Natural killer cell treated with Interleukin-12 subunit alpha and Interleukin-12 subunit beta and Interleukin-15 and Interleukin-18, amount 100 ng/mL, for 72 hours (primary cell): ENCODE data around the gene VAMP1. TPM values are rescaled to one million over a fixed set of nuclear protein-coding genes. Genes with fewer than 3 reads are reported as not detected.
"Not testable (repeated sequence)": the region's sequence is repeated elsewhere in the genome, so short reads cannot be mapped to it uniquely, and the experiment has no call there.

Source experiments
- ATAC-seq, 2 donors: fragments of 150-1000 bp; cut with Tn5 transposase in 1 of 2; sonication (Bioruptor Pico), chemical (Tn5 transposase) in 1 of 2; 2 replicates each; pipeline ENCODE4 v1.10.0; 2021
- DNase-seq: peaks from one replicate; pipeline ENCODE4 v3.0.0; 2022; ENCODE audit warnings: low spot score
- H3K27ac Mint-ChIP-seq, 2 donors: 1 replicate in 1 of 2; 2 replicates in 1 of 2; pipeline ENCODE4 v1.8.0; 2022; ENCODE audit warnings: mixed read lengths in 2 of 2, mild to moderate bottlenecking in 1 of 2, moderate library complexity in 1 of 2
- H3K27me3 Mint-ChIP-seq, 2 donors: 1 replicate in 1 of 2; 2 replicates in 1 of 2; pipeline ENCODE4 v1.8.0; 2022; ENCODE audit warnings: mixed read lengths in 2 of 2
- H3K36me3 Mint-ChIP-seq: one replicate; pipeline ENCODE4 v1.8.0; 2022; ENCODE audit warnings: mixed read lengths
- H3K4me1 Mint-ChIP-seq, 2 donors: 1 replicate in 1 of 2; 2 replicates in 1 of 2; pipeline ENCODE4 v1.8.0; 2022; ENCODE audit warnings: low read depth in 2 of 2, mixed read lengths in 2 of 2, mild to moderate bottlenecking in 1 of 2
- H3K4me3 Mint-ChIP-seq: one replicate; pipeline ENCODE4 v1.8.0; 2022; ENCODE audit warnings: mixed read lengths
- H3K9me3 Mint-ChIP-seq: 2 replicates; pipeline ENCODE4 v1.8.0; 2022; ENCODE audit warnings: mixed read lengths
- total RNA-seq, 2 donors: library from RNA; stranded (reverse); gene quantifications; one replicate each; pipeline ENCODE4 v1.2.3, GENCODE V29; 2022

Gene VAMP1
- total RNA-seq, 2 donors from 2014 or later = 24.1 to 36.8 TPM

DNA sequence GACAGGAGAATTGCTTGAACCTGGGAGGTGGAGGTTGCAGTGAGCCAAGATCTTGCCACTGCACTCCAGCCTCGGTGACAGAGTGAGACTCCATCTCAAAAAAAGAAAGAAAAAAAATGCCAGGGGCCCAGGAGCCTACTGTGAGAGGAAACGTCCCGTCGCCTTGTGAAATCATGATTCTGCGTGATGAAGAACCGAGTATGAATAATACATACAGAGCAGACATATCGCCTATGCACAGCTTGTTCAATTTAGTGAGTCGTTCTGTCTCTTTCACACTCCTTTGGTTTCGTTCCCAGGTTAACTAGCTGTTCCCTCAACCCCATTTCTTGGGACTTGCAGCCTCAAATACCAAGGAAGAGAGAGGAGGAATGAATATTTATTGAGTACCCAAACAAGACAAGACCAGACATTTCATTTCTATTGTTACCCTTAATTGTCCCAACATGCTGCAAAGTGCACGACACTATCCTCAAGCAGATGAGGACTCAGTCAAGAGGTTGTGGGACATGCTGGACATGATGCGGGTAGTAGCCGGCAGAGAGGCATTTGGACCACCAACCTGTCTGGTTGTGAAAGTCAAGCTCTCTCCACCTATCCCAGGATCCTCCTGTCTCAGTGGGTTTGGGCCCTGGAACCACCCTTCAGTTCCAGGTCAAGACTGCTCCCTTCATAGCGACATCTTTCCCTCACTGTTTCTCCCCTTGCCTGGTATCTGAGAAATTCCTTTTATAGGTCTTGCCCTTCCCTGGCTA, 34.3 kb downstream of the VAMP1 start:
- Mint-ChIP-seq H3K4me1 (peaks cover 0 to 6% of the 10 kb centered on the region in 2 donors), H3K36me3 (no peaks in the 10 kb centered on the region), H3K27ac (peak overlapping the region in 1 of 2 donors; percentile 22), H3K4me3 (no peak overlapping the region), H3K27me3 (peaks cover 0 to 2% of the 10 kb centered on the region in 2 donors), H3K9me3 (no peaks in the 10 kb centered on the region)
- DNase-seq (no peak), ATAC-seq (no peak)

DNA sequence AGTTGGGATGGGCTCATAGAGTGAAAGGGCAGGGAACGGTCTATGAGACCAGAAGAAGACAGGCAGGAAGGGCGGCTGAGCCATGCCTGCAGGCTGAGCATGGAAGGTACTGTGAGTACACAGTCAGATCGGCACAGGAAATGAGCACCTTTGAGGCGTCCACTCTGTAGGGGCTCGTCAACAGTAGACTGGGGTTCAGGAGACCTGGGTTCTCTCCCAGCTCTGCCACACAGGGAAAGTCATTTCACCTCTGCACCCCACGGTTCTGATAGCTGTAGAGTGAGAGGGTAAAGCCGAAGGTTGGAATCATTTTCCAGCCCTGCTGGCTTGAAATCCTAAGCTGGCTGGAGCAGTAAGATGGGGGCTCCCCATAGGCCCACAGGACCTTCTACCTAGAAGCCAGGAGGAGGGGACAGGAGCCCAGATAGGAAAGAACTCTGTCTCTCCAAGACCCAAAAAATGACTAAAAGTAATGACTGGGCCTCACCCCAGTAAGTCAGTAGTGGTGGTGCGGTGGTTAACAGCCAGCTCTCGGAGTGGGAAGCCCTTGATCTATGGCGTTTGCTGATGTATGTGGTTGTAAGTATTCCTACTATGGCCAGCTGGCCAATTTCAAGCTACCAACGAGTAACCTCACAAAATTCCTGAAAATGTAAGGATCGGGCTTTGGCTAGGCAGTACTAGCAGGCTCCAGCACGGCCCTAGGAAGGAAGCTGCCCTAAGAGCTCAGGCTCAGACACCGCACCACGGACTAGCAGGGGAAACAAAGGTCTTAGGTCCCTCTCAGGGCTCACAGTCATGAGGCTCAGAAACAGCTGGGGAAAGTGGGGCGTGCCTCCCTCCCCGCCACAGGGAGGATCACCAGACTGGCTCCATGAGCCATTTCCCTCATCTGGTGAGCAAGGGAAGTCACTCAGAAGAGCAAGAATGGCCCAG, 36.0 kb downstream of the VAMP1 start:
- peak in 1 of 2 donors; percentile 52 for ATAC-seq
- Mint-ChIP-seq H3K27me3 (peaks cover 0 to 2% of the 10 kb centered on the region in 2 donors), H3K4me1 (peaks cover 10 to 16% of the 10 kb centered on the region in 2 donors), H3K4me3 (no peak overlapping the region), H3K27ac (peak overlapping the region in 1 of 2 donors; percentile 59), H3K9me3 (no peaks in the 10 kb centered on the region), H3K36me3 (no peaks in the 10 kb centered on the region)
- DNase-seq = no peak

DNA sequence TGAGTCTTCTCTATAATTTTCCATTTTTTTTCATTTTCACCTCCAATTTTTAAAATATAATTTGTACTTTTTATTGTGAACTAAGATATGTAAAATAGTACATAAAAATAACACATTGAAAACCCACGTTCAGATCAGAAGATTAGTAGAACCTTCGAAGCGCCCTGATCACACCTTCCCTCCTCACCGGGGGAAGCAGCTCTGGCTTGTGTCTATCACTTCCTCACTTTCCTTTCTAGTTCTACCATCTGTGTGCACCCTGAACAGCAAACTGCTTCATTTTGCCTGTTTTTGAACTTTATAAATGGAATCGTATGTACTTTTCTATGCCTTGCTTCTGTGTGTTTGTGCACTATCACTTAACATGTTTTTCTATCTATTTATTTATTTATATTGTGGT, 37.5 kb downstream of the VAMP1 start:
- ATAC-seq (no peak), DNase-seq (no peak)
- Mint-ChIP-seq H3K4me3 (no peak overlapping the region), H3K27me3 (peaks cover 0 to 2% of the 10 kb centered on the region in 2 donors), H3K27ac (no peak overlapping the region), H3K4me1 (peaks cover 10 to 16% of the 10 kb centered on the region in 2 donors), H3K9me3 (no peaks in the 10 kb centered on the region), H3K36me3 (no peaks in the 10 kb centered on the region)

DNA sequence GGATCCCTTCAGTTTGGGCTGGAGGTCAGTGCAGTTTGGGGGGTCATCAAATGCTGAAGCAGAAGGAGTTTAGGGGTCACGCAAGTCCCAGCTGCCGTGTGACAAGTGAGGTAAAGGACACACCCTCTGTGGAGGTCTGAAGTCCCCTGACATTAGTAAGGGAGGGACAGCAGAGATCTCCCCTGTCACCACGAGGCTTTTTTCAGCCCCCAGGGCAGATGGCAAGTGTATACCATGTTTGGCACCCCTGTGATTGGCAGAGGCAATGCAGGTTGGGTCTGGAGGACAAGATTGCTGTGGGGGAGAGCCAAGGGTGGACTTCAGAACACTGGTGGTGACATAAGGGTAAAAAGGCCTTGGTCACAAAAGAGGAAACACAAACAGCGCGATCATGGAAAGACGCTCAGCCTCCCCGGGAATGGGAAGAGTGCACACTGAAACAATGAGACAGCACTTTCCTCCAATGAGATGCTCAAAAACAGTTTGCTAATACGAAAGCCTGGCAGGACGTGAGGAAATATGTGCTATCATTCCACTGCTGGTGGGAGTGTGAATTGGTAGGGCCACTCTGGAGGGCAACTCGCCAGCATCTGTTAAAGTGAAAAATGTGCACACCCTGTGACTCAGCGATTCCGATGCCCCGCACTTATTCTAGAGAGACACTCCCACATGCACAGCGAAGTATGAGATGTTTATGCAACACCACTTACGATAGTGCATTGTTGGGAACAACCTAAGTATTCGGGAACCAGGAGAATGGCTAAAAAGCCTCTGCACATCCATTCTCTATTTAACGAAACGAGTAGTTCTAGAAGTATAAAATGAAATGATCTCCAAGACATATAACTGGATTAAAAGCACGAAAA, 40.1 kb downstream of the VAMP1 start:
- Mint-ChIP-seq H3K27me3 (peaks cover 0 to 2% of the 10 kb centered on the region in 2 donors), H3K4me3 (peak overlapping the region; percentile 38), H3K36me3 (no peaks in the 10 kb centered on the region), H3K27ac (peak overlapping the region; percentile 10 to 65), H3K9me3 (no peaks in the 10 kb centered on the region), H3K4me1 (peaks cover 27 to 31% of the 10 kb centered on the region in 2 donors)
- DNase-seq (no peak), ATAC-seq (peak; percentile 49 to 75)

GRCh38 chr12:6428326-6428725, 42.2 kb downstream of the VAMP1 start:
- H3K9me3 Mint-ChIP-seq = no peaks in the 10 kb centered on the region
- DNase-seq = no peak
- H3K27ac Mint-ChIP-seq = no peak overlapping the region
- ATAC-seq = no peak
- no peaks in the 10 kb centered on the region for H3K36me3 Mint-ChIP-seq
- H3K4me1 Mint-ChIP-seq = peaks cover 26 to 35% of the 10 kb centered on the region in 2 donors
- H3K4me3 Mint-ChIP-seq = no peak overlapping the region
- H3K27me3 Mint-ChIP-seq = peaks cover 0 to 2% of the 10 kb centered on the region in 2 donors

GRCh38 chr12:6427796-6428195, 42.7 kb downstream of the VAMP1 start:
- not testable (repeated sequence) for H3K4me3 Mint-ChIP-seq, H3K36me3 Mint-ChIP-seq, DNase-seq, H3K27ac Mint-ChIP-seq, H3K27me3 Mint-ChIP-seq, H3K9me3 Mint-ChIP-seq, ATAC-seq
- H3K4me1 Mint-ChIP-seq = peaks cover 27 to 36% of the 10 kb centered on the region in 2 donors

- H3K27me3 Mint-ChIP-seq = no peaks in the 10 kb centered on the region
- H3K4me3 Mint-ChIP-seq = peak overlapping the region; percentile 78
- DNase-seq (peak; percentile 73), ATAC-seq (peak; percentile 74 to 83)
- H3K36me3 Mint-ChIP-seq = no peaks in the 10 kb centered on the region
- H3K27ac Mint-ChIP-seq = peak overlapping the region; percentile 86 to 88
- H3K4me1 Mint-ChIP-seq = peaks cover 25 to 36% of the 10 kb centered on the region in 2 donors
- no peaks in the 10 kb centered on the region for H3K9me3 Mint-ChIP-seq
These were observed 43.4 kb downstream of the VAMP1 start for GRCh38 chr12:6426882-6427671.

DNA sequence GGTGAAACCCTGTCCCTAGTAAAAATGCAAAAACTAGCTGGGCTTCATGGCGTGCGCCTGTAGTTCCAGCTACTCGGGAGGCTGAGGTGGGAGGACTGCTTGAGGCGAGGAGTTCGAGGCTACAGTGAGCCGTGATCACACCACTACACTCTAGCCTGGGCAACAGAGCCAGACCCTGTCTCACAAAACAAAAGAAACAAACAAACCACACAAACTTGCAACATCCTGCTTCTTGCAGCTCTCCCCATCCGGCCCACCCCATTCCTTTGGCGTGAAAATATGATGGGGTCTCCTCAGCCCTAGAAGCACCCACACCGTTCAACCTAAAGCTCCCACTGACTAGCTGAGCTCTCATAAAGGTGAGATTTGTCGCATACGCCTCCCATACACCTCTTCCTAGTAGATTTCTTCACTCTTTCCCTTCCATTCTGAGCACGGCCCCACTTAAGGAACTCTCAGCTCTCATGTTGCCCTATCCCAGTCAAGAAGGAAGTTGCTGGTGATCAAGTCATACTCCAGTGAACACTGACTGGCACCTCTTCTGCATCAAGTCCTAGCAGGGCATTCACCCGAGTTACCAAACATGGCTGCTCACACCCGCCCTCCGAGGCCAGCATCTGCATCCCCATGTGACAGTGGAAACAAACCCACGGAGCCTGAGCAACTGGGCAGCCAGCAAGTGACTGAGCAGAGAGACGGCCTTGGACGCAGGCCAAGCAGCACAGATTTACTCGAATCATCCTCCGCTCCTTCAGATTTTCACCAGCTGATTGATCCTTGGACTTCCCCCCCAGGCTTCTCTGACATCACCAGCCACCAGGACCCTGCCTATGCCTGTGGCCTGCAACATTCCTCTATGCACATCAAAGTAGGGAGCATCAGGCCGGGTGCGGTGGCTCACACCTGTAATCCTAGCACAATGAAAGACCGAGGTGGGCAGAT, 44.6 kb downstream of the VAMP1 start:
- no peaks in the 10 kb centered on the region for H3K27me3 Mint-ChIP-seq
- H3K27ac Mint-ChIP-seq = peak overlapping the region; percentile 86 to 88
- ATAC-seq = no peak
- no peaks in the 10 kb centered on the region for H3K36me3 Mint-ChIP-seq
- H3K9me3 Mint-ChIP-seq = no peaks in the 10 kb centered on the region
- peaks cover 24 to 35% of the 10 kb centered on the region in 2 donors for H3K4me1 Mint-ChIP-seq
- DNase-seq = no peak
- H3K4me3 Mint-ChIP-seq = peak overlapping the region; percentile 49

DNA sequence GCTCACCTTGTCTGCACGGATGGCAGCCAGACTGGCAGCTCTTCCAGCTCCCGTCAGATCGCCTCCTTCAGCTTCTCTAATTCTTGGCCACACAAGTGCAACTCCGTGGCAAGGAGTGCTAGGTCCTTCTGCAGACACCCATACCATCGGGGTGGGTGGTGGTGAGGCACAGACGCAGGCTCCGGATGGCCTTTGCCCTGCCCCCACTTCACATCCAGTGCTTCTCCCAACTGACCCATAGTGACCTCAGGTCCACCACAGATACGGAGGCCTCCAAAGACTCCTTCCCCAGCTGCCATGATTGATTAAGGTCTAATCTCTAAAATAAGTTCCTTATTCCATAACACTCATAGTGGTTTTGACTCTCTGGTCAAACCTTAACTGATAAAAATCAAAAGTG, 45.6 kb downstream of the VAMP1 start:
- DNase-seq (no peak), ATAC-seq (no peak)
- no peaks in the 10 kb centered on the region for H3K36me3 Mint-ChIP-seq
- H3K4me1 Mint-ChIP-seq = peaks cover 16 to 26% of the 10 kb centered on the region in 2 donors
- no peak overlapping the region for H3K27ac Mint-ChIP-seq
- H3K9me3 Mint-ChIP-seq = no peaks in the 10 kb centered on the region
- H3K4me3 Mint-ChIP-seq = no peak overlapping the region
- no peaks in the 10 kb centered on the region for H3K27me3 Mint-ChIP-seq

DNA sequence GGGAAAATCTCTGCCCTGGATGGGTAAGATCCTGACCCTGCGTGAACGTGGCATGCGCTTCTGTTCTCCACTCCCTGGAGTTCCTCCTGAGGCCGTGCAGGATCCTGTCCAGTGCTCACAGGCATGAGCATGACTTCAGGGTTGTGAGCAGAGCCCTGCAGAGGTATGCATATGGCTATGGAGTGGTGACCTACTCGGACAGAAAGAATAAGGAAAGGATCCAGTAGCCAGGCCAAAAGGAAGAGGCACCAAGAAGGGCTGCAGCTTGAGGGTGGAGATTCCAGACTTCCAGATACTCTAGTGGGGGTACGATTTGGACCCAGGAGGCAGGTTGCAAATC, 46.5 kb downstream of the VAMP1 start:
- no peaks in the 10 kb centered on the region for H3K27me3 Mint-ChIP-seq
- H3K4me3 Mint-ChIP-seq = no peak overlapping the region
- ATAC-seq (no peak), DNase-seq (no peak)
- peaks cover 16 to 26% of the 10 kb centered on the region in 2 donors for H3K4me1 Mint-ChIP-seq
- H3K27ac Mint-ChIP-seq = peak overlapping the region in 1 of 2 donors; percentile 65
- H3K36me3 Mint-ChIP-seq = no peaks in the 10 kb centered on the region
- H3K9me3 Mint-ChIP-seq = no peaks in the 10 kb centered on the region

- no peaks in the 10 kb centered on the region for H3K36me3 Mint-ChIP-seq
- peaks cover 16 to 26% of the 10 kb centered on the region in 2 donors for H3K4me1 Mint-ChIP-seq
- peak overlapping the region in 1 of 2 donors; percentile 65 for H3K27ac Mint-ChIP-seq
- H3K9me3 Mint-ChIP-seq = no peaks in the 10 kb centered on the region
- ATAC-seq = peak; percentile 88 to 94
- DNase-seq = peak; percentile 77
- no peak overlapping the region for H3K4me3 Mint-ChIP-seq
- H3K27me3 Mint-ChIP-seq = no peaks in the 10 kb centered on the region
These were observed 47.0 kb downstream of the VAMP1 start for GRCh38 chr12:6423267-6424007.
